Measurements from ENCODE around the gene PEPD. TPM values are rescaled to one million over a fixed set of nuclear protein-coding genes. Genes with fewer than 3 reads are reported as not detected.

The PEPD gene
- total RNA-seq, 2 donors from 2014 or later: 52.2 to 67.9 TPM

- Histone ChIP-seq H3K4me3 (ENCODE audit: low read length) (no peak overlapping the region), H3K27ac (ENCODE audit: low read depth, low read length) (no peak overlapping the region), H3K36me3 (ENCODE audit: control insufficient read depth, insufficient read depth, low read length) (no peaks in the 10 kb centered on the region), H3K9me3 (ENCODE audit: control insufficient read depth, low read length) (no peaks in the 10 kb centered on the region), H3K27me3 (ENCODE audit: control insufficient read depth, insufficient read depth, low read length, poor library complexity, severe bottlenecking) (no peaks in the 10 kb centered on the region), H3K9ac (ENCODE audit: extremely low read depth, low read length, poor library complexity, severe bottlenecking) (no peak overlapping the region), H3K4me1 (ENCODE audit: control insufficient read depth, insufficient read depth, low read length) (no peaks in the 10 kb centered on the region)
- Mint-ChIP-seq H3K4me3 (no peak overlapping the region), H3K9me3 (no peaks in the 10 kb centered on the region), H3K27ac (no peak overlapping the region), H3K4me1 (peaks cover 1% of the 10 kb centered on the region), H3K36me3 (ENCODE audit: low read depth) (no peaks in the 10 kb centered on the region), H3K27me3 (ENCODE audit: insufficient read depth) (no peaks in the 10 kb centered on the region)
- peak; percentile 92 for DNase-seq
- WGBS, 2 experiments (ENCODE audit: insufficient coverage in 1 of 2, insufficient read length in 1 of 2): 12 to 36% methylated on average over 9 to 11 of the region's 13 CpGs
- TF ChIP-seq, protein P1, sequence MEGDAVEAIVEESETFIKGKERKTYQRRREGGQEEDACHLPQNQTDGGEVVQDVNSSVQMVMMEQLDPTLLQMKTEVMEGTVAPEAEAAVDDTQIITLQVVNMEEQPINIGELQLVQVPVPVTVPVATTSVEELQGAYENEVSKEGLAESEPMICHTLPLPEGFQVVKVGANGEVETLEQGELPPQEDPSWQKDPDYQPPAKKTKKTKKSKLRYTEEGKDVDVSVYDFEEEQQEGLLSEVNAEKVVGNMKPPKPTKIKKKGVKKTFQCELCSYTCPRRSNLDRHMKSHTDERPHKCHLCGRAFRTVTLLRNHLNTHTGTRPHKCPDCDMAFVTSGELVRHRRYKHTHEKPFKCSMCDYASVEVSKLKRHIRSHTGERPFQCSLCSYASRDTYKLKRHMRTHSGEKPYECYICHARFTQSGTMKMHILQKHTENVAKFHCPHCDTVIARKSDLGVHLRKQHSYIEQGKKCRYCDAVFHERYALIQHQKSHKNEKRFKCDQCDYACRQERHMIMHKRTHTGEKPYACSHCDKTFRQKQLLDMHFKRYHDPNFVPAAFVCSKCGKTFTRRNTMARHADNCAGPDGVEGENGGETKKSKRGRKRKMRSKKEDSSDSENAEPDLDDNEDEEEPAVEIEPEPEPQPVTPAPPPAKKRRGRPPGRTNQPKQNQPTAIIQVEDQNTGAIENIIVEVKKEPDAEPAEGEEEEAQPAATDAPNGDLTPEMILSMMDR (conservative IDR thresholded peaks at IDR 0.05): peak; percentile 91
Observed at GRCh38 chr19:33430674-33431277, 90.8 kb downstream of the PEPD start.

GRCh38 chr19:33429891-33430673, 91.5 kb downstream of the PEPD start:
- no peaks in the 10 kb centered on the region for H3K4me1 ChIP-seq (ENCODE audit: control insufficient read depth, insufficient read depth, low read length)
- WGBS, 2 experiments (ENCODE audit: insufficient coverage in 1 of 2, insufficient read length in 1 of 2): 88% methylated on average over 11 to 17 of the region's 17 CpGs
- H3K4me3 Mint-ChIP-seq: no peak overlapping the region

GRCh38 chr19:33428627-33429125, 92.9 kb downstream of the PEPD start:
- no peak overlapping the region for H3K4me3 Mint-ChIP-seq
- Histone ChIP-seq H3K27ac (ENCODE audit: low read depth, low read length) (no peak overlapping the region), H3K4me1 (ENCODE audit: control insufficient read depth, insufficient read depth, low read length) (no peaks in the 10 kb centered on the region), H3K36me3 (ENCODE audit: control insufficient read depth, insufficient read depth, low read length) (no peaks in the 10 kb centered on the region), H3K4me3 (ENCODE audit: low read length) (no peak overlapping the region), H3K9me3 (ENCODE audit: control insufficient read depth, low read length) (no peaks in the 10 kb centered on the region), H3K27me3 (ENCODE audit: control insufficient read depth, insufficient read depth, low read length, poor library complexity, severe bottlenecking) (no peaks in the 10 kb centered on the region), H3K9ac (ENCODE audit: extremely low read depth, low read length, poor library complexity, severe bottlenecking) (no peak overlapping the region)
- WGBS, 2 experiments (ENCODE audit: insufficient coverage in 1 of 2, insufficient read length in 1 of 2): 93 to 95% methylated on average over 3 to 5 of the region's 5 CpGs
- H3K4me1 Mint-ChIP-seq: peaks cover 1% of the 10 kb centered on the region
- H3K27me3 Mint-ChIP-seq (ENCODE audit: insufficient read depth): no peaks in the 10 kb centered on the region
- peaks cover 8% of the 10 kb centered on the region for H3K36me3 Mint-ChIP-seq (ENCODE audit: low read depth)
- H3K9me3 Mint-ChIP-seq: no peaks in the 10 kb centered on the region
- TF ChIP-seq, protein P1 (conservative IDR thresholded peaks at IDR 0.05): no peak
- no peak overlapping the region for H3K27ac Mint-ChIP-seq
- no peak for DNase-seq

More at GRCh38 chr19:33429891-33430673, 91.5 kb downstream of the PEPD start:
- H3K4me1 Mint-ChIP-seq: peaks cover 1% of the 10 kb centered on the region
- no peaks in the 10 kb centered on the region for H3K9me3 Mint-ChIP-seq
- Histone ChIP-seq H3K36me3 (ENCODE audit: control insufficient read depth, insufficient read depth, low read length) (no peaks in the 10 kb centered on the region), H3K4me3 (ENCODE audit: low read length) (no peak overlapping the region), H3K27ac (ENCODE audit: low read depth, low read length) (no peak overlapping the region), H3K9me3 (ENCODE audit: control insufficient read depth, low read length) (no peaks in the 10 kb centered on the region), H3K9ac (ENCODE audit: extremely low read depth, low read length, poor library complexity, severe bottlenecking) (no peak overlapping the region), H3K27me3 (ENCODE audit: control insufficient read depth, insufficient read depth, low read length, poor library complexity, severe bottlenecking) (no peaks in the 10 kb centered on the region)
- TF ChIP-seq, protein P1 (conservative IDR thresholded peaks at IDR 0.05): no peak
- H3K27ac Mint-ChIP-seq: no peak overlapping the region
- DNase-seq: no peak
- H3K36me3 Mint-ChIP-seq (ENCODE audit: low read depth): no peaks in the 10 kb centered on the region
- no peaks in the 10 kb centered on the region for H3K27me3 Mint-ChIP-seq (ENCODE audit: insufficient read depth)

All from endodermal cell (in vitro differentiated cells).